HEK293 (cell line): ENCODE data around the gene DLG2.

Experiments
- CTCF ChIA-PET: fragments of 350-600 bp; formaldehyde crosslinking; extraction: SDS; loops from one replicate; lab custom pipeline; 2021; ENCODE audit warnings: antibody characterized with exemption; lab: Yijun Ruan, JAX
- POLR2A ChIA-PET: fragments of 300-600 bp; formaldehyde crosslinking; extraction: SDS; loops from one replicate; lab custom pipeline; 2020; ENCODE audit warnings: antibody characterized with exemption, inconsistent platforms; lab: Yijun Ruan, JAX
- H3K27ac ChIP-seq: fragments of 200-500 bp; sonication (Bioruptor generic); 2 replicates; pipeline ENCODE4 v1.5.1; 2014; ENCODE audit warnings: low read depth, low read length, control low read depth, inconsistent platforms; ENCODE audit errors: extremely low read depth
- H3K36me3 ChIP-seq, 2 experiments: fragments of 200-500 bp in 1 of 2; sonication (Bioruptor generic) in 1 of 2; 1 replicate in 1 of 2; 2 replicates in 1 of 2; pipeline ENCODE4 v1.5.1; 2014 to 2017; ENCODE audit warnings: inconsistent platforms in 2 of 2, low read length in 2 of 2; ENCODE audit not compliant: control insufficient read depth in 2 of 2, insufficient read depth in 1 of 2
- H3K4me1 ChIP-seq: fragments of 200-500 bp; sonication (Bioruptor generic); 2 replicates; pipeline ENCODE4 v1.5.1; 2014; ENCODE audit warnings: mild to moderate bottlenecking, low read length, inconsistent platforms; ENCODE audit not compliant: control insufficient read depth, insufficient read depth
- H3K4me3 ChIP-seq: 2 replicates; pipeline ENCODE4 v1.5.1; 2011; ENCODE audit warnings: low read depth, mild to moderate bottlenecking, control low read depth, low read length, moderate library complexity
- H3K9me3 ChIP-seq: fragments of 200-500 bp; sonication (Bioruptor generic); 2 replicates; pipeline ENCODE4 v1.5.1; 2014; ENCODE audit warnings: low read depth, low read length, inconsistent platforms; ENCODE audit not compliant: control insufficient read depth, insufficient read depth
- GFI1B ChIP-seq: fragments of 450-650 bp; formaldehyde crosslinking; IDR thresholded peaks from 2 replicates; pipeline ENCODE4 v1.5.1; 2016; ENCODE audit warnings: missing biosample characterization, missing genetic modification characterization
- GLI4 ChIP-seq: fragments of 450-650 bp; formaldehyde crosslinking; IDR thresholded peaks from 2 replicates; pipeline ENCODE4 v1.5.1; 2016; ENCODE audit warnings: missing biosample characterization, missing genetic modification characterization
- HOXC10 ChIP-seq: sonication (generic); formaldehyde crosslinking; IDR thresholded peaks from 2 replicates; pipeline ENCODE4 v1.8.1; 2023; ENCODE audit warnings: mild to moderate bottlenecking, missing genetic modification reagents
- IKZF3 ChIP-seq: fragments of 450-650 bp; IDR thresholded peaks from 2 replicates; pipeline ENCODE4 v1.5.0; 2018; ENCODE audit warnings: missing biosample characterization, mild to moderate bottlenecking, missing genetic modification characterization, moderate library complexity
- KLF7 ChIP-seq: fragments of 450-650 bp; formaldehyde crosslinking; IDR thresholded peaks from 2 replicates; pipeline ENCODE4 v1.5.1; 2016; ENCODE audit warnings: missing biosample characterization, missing genetic modification characterization, borderline replicate concordance
- KLF9 ChIP-seq: fragments of 450-650 bp; formaldehyde crosslinking; IDR thresholded peaks from 2 replicates; pipeline ENCODE4 v1.5.1; 2016; ENCODE audit warnings: missing biosample characterization, missing genetic modification characterization, low read depth
- OSR2 ChIP-seq: fragments of 450-650 bp; formaldehyde crosslinking; IDR thresholded peaks from 2 replicates; pipeline ENCODE4 v1.5.1; 2016; ENCODE audit warnings: missing biosample characterization, missing genetic modification characterization
- SALL2 ChIP-seq: fragments of 450-650 bp; formaldehyde crosslinking; IDR thresholded peaks from 2 replicates; pipeline ENCODE4 v1.5.0; 2017; ENCODE audit warnings: missing biosample characterization, mild to moderate bottlenecking, missing genetic modification characterization, borderline replicate concordance
- SP2 ChIP-seq: fragments of 450-650 bp; formaldehyde crosslinking; IDR thresholded peaks from 2 replicates; pipeline ENCODE4 v1.5.1; 2016; ENCODE audit warnings: missing biosample characterization, missing genetic modification characterization
- ZBTB21 ChIP-seq: fragments of 450-650 bp; formaldehyde crosslinking; IDR thresholded peaks from 2 replicates; pipeline ENCODE4 v1.5.1; 2017; ENCODE audit warnings: missing biosample characterization, missing genetic modification characterization
- ZBTB8A ChIP-seq: fragments of 450-650 bp; formaldehyde crosslinking; IDR thresholded peaks from 2 replicates; pipeline ENCODE4 v1.5.1; 2016; ENCODE audit warnings: missing biosample characterization, missing genetic modification characterization
- ZNF214 ChIP-seq: fragments of 450-650 bp; formaldehyde crosslinking; IDR thresholded peaks from 2 replicates; pipeline ENCODE4 v1.5.1; 2017; ENCODE audit warnings: missing biosample characterization, mild to moderate bottlenecking, missing genetic modification characterization, borderline replicate concordance
- ZNF335 ChIP-seq: fragments of 450-650 bp; formaldehyde crosslinking; conservative IDR thresholded peaks from 2 replicates; pipeline ENCODE4 v1.5.1; 2016; ENCODE audit warnings: missing biosample characterization, missing genetic modification characterization
- ZNF350 ChIP-seq: fragments of 450-650 bp; formaldehyde crosslinking; IDR thresholded peaks from 2 replicates; pipeline ENCODE4 v1.5.0; 2017; ENCODE audit warnings: missing biosample characterization, mild to moderate bottlenecking, missing genetic modification characterization
- ZNF529 ChIP-seq: fragments of 450-650 bp; formaldehyde crosslinking; IDR thresholded peaks from 2 replicates; pipeline ENCODE4 v1.5.1; 2017; ENCODE audit warnings: missing genetic modification characterization, missing biosample characterization; ENCODE audit not compliant: insufficient replicate concordance
- ZNF558 ChIP-seq: fragments of 450-650 bp; formaldehyde crosslinking; IDR thresholded peaks from 2 replicates; pipeline ENCODE4 v1.5.1; 2016; ENCODE audit warnings: missing biosample characterization, missing genetic modification characterization
- ZNF600 ChIP-seq: fragments of 450-650 bp; formaldehyde crosslinking; IDR thresholded peaks from 2 replicates; pipeline ENCODE4 v1.5.1; 2016; ENCODE audit warnings: missing biosample characterization, missing genetic modification characterization
- ZNF610 ChIP-seq: fragments of 450-650 bp; formaldehyde crosslinking; IDR thresholded peaks from 2 replicates; pipeline ENCODE4 v1.5.1; 2016; ENCODE audit warnings: missing biosample characterization, missing genetic modification characterization, borderline replicate concordance
- ZNF621 ChIP-seq: fragments of 450-650 bp; formaldehyde crosslinking; IDR thresholded peaks from 2 replicates; pipeline ENCODE4 v1.5.1; 2017; ENCODE audit warnings: missing biosample characterization, missing genetic modification characterization
- ZNF660 ChIP-seq: fragments of 450-650 bp; IDR thresholded peaks from 2 replicates; pipeline ENCODE4 v1.5.1; 2018; ENCODE audit warnings: missing biosample characterization, mild to moderate bottlenecking, missing genetic modification characterization
- ZNF747 ChIP-seq: fragments of 450-650 bp; formaldehyde crosslinking; IDR thresholded peaks from 2 replicates; pipeline ENCODE4 v1.5.1; 2016; ENCODE audit warnings: missing biosample characterization, missing genetic modification characterization
- ZNF768 ChIP-seq: fragments of 450-650 bp; formaldehyde crosslinking; IDR thresholded peaks from 2 replicates; pipeline ENCODE4 v1.5.1; 2018; ENCODE audit warnings: missing biosample characterization, mild to moderate bottlenecking, missing genetic modification characterization
- TF ChIP-seq, protein P1 (sequence below): fragments of 450-650 bp; formaldehyde crosslinking; IDR thresholded peaks from 2 replicates; pipeline ENCODE4; 2016; ENCODE audit warnings: missing biosample characterization, missing genetic modification characterization
- TF ChIP-seq, protein P2 (sequence below): fragments of 450-650 bp; formaldehyde crosslinking; IDR thresholded peaks from 2 replicates; pipeline ENCODE4 v1.5.1; 2016; ENCODE audit warnings: missing biosample characterization, missing genetic modification characterization
- TF ChIP-seq, protein P3 (sequence below): fragments of 450-650 bp; formaldehyde crosslinking; IDR thresholded peaks from 2 replicates; pipeline ENCODE4 v1.5.1; 2016; ENCODE audit warnings: missing biosample characterization, missing genetic modification characterization, borderline replicate concordance
- TF ChIP-seq, protein P4 (sequence below): fragments of 450-650 bp; formaldehyde crosslinking; IDR thresholded peaks from 2 replicates; pipeline ENCODE4 v1.5.1; 2017; ENCODE audit warnings: missing biosample characterization, mild to moderate bottlenecking, missing genetic modification characterization, moderate library complexity

DLG2 gene

DNA sequence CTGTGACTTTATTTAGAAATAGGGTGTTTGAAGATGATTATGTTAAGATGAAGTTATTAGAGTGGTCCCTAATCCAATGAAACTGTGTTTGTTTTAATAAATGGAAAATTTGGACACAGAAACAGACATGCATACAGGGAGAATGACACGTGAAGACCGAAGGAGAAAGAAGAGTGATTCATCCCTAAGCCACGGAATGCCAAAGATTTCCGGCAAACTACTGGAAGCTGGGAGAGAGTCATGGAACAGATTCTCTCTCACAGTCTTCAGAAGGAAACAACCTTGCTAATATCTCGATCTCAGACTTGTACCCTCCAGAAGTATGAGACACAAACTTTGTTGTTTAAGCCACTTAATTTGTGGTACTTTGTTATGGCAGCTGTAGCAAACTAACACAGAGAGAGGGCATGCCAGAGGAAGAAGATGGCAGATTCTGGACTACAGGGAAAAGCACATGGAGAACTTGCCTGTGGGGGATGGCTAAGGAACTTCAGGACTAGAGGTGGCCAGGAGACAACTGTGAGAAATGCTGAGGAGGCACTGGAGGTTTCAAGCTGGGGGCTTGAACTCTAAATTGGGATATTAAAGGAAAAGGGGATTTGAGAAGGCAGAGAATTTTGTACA is 1607.5 kb downstream of the DLG2 start:
- H3K4me1 ChIP-seq, result no peaks in the 10 kb centered on the region
- TF ChIP-seq GFI1B (tag by site-specific recombination), result no peak
- no peak for TF ChIP-seq IKZF3 (tag by site-specific recombination)
- TF ChIP-seq, protein P1, sequence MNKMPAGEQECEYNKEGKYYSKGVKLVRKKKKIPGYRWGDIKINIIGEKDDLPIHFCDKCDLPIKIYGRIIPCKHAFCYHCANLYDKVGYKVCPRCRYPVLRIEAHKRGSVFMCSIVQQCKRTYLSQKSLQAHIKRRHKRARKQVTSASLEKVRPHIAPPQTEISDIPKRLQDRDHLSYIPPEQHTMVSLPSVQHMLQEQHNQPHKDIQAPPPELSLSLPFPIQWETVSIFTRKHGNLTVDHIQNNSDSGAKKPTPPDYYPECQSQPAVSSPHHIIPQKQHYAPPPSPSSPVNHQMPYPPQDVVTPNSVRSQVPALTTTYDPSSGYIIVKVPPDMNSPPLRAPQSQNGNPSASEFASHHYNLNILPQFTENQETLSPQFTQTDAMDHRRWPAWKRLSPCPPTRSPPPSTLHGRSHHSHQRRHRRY (tag by site-specific recombination), result no peak
- TF ChIP-seq, protein P2, sequence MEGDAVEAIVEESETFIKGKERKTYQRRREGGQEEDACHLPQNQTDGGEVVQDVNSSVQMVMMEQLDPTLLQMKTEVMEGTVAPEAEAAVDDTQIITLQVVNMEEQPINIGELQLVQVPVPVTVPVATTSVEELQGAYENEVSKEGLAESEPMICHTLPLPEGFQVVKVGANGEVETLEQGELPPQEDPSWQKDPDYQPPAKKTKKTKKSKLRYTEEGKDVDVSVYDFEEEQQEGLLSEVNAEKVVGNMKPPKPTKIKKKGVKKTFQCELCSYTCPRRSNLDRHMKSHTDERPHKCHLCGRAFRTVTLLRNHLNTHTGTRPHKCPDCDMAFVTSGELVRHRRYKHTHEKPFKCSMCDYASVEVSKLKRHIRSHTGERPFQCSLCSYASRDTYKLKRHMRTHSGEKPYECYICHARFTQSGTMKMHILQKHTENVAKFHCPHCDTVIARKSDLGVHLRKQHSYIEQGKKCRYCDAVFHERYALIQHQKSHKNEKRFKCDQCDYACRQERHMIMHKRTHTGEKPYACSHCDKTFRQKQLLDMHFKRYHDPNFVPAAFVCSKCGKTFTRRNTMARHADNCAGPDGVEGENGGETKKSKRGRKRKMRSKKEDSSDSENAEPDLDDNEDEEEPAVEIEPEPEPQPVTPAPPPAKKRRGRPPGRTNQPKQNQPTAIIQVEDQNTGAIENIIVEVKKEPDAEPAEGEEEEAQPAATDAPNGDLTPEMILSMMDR (tag by site-specific recombination), result no peak
- TF ChIP-seq ZNF600 (tag by site-specific recombination), result no peak
- no peak for TF ChIP-seq ZNF214
- no peak for TF ChIP-seq KLF9 (tag by site-specific recombination)
- no peak for TF ChIP-seq KLF7 (tag by site-specific recombination)
- TF ChIP-seq ZNF660 (tag by site-specific recombination), result no peak
- no peak for TF ChIP-seq GLI4 (tag by site-specific recombination)
- no peak for TF ChIP-seq HOXC10 (CRISPR knock-in tag)
- no peak overlapping the region for H3K4me3 ChIP-seq
- no peaks in the 10 kb centered on the region for H3K36me3 ChIP-seq
- H3K9me3 ChIP-seq, result no peaks in the 10 kb centered on the region
- no peak overlapping the region for H3K27ac ChIP-seq
- ChIA-PET POLR2A (no interaction called here), CTCF (interaction anchor here (0.6 kb wide), 1 partner anchor 9 kb away, joined by 3 read pairs; no protein-coding TSS in a partner anchor)

DNA sequence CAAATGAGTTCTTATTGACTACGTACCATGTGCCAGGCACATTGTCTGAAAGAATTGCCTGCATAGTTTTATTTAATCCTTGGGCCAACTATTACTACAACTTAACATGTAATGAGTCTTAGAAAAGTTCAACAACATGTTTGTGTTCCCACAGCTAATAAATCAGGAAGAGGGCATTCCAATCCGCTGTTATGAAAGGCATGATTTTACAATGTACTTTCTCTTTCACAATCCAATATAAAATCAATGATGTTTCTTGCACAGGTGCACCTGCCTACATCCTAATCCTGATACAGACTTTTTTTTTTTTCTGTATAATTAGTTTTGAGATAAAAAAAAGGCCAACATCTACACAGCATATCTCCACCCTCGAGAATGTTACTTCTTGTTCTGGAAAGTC is 1612.6 kb downstream of the DLG2 start:
- CTCF ChIA-PET, result no interaction called here

More for the DNA sequence above, 1612.6 kb downstream of the DLG2 start:
- no peaks in the 10 kb centered on the region for H3K9me3 ChIP-seq
- TF ChIP-seq KLF7 (tag by site-specific recombination) (no peak), SP2 (tag by site-specific recombination) (no peak), ZNF335 (tag by site-specific recombination) (no peak), ZBTB21 (tag by site-specific recombination) (no peak), ZNF747 (tag by site-specific recombination) (no peak), OSR2 (tag by site-specific recombination) (no peak), ZNF768 (no peak), GLI4 (tag by site-specific recombination) (no peak), SALL2 (tag by site-specific recombination) (no peak), ZNF350 (tag by site-specific recombination) (no peak), ZNF621 (tag by site-specific recombination) (no peak), ZNF610 (tag by site-specific recombination) (no peak), ZNF558 (tag by site-specific recombination) (no peak), ZNF529 (tag by site-specific recombination) (no peak), ZBTB8A (tag by site-specific recombination) (no peak)
- TF ChIP-seq, protein P3, sequence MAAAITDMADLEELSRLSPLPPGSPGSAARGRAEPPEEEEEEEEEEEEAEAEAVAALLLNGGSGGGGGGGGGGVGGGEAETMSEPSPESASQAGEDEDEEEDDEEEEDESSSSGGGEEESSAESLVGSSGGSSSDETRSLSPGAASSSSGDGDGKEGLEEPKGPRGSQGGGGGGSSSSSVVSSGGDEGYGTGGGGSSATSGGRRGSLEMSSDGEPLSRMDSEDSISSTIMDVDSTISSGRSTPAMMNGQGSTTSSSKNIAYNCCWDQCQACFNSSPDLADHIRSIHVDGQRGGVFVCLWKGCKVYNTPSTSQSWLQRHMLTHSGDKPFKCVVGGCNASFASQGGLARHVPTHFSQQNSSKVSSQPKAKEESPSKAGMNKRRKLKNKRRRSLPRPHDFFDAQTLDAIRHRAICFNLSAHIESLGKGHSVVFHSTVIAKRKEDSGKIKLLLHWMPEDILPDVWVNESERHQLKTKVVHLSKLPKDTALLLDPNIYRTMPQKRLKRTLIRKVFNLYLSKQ (tag by site-specific recombination), result no peak
- TF ChIP-seq, protein P4, sequence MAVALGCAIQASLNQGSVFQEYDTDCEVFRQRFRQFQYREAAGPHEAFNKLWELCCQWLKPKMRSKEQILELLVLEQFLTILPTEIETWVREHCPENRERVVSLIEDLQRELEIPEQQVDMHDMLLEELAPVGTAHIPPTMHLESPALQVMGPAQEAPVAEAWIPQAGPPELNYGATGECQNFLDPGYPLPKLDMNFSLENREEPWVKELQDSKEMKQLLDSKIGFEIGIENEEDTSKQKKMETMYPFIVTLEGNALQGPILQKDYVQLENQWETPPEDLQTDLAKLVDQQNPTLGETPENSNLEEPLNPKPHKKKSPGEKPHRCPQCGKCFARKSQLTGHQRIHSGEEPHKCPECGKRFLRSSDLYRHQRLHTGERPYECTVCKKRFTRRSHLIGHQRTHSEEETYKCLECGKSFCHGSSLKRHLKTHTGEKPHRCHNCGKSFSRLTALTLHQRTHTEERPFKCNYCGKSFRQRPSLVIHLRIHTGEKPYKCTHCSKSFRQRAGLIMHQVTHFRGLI (tag by site-specific recombination), result no peak
- no peak overlapping the region for H3K27ac ChIP-seq
- no peak overlapping the region for H3K4me3 ChIP-seq
- no peaks in the 10 kb centered on the region for H3K4me1 ChIP-seq
- POLR2A ChIA-PET, result no interaction called here
- H3K36me3 ChIP-seq, result no peaks in the 10 kb centered on the region
